Cardiac septum (tissue), 1 donor: ENCODE results near the gene PRR14L. TPM values are rescaled to one million over a fixed set of nuclear protein-coding genes. Genes with fewer than 3 reads are reported as not detected.
"Not testable (repeated sequence)": the region's sequence is repeated elsewhere in the genome, so short reads cannot be mapped to it uniquely, and the experiment has no call there.

Source experiments
- DNase-seq: peaks from one replicate; pipeline ENCODE4 v3.0.0-alpha.2; 2020; ENCODE audit warnings: low spot score
- intact Hi-C: fragments of 100-400 bp; cut with DNase I; formaldehyde crosslinking; loops from one replicate; pipeline ENCODE4 v1.14.0; 2022
- long read RNA-seq: library from polyadenylated mRNA; unstranded; transcript quantifications from one replicate; pipeline ENCODE4 v2.0.0, GENCODE V29; 2021
- total RNA-seq: library from RNA; stranded (reverse); fragmentation: NEBNext Ultra II Directional; extraction: Animal tissue kit (Norgen Biotek cat#: 25700); gene quantifications from one replicate; pipeline ENCODE4 v1.2.1, GENCODE V29; 2021
- donor health status: DM: no; HTN: no; CAD: no.

PRR14L gene
- total RNA-seq, result 16.1 TPM
- long read RNA-seq, partial matches to known transcripts, result 1 of 2 reads
- long read RNA-seq, other reads (novel, unspliced or antisense), result 1 of 2 reads

DNA sequence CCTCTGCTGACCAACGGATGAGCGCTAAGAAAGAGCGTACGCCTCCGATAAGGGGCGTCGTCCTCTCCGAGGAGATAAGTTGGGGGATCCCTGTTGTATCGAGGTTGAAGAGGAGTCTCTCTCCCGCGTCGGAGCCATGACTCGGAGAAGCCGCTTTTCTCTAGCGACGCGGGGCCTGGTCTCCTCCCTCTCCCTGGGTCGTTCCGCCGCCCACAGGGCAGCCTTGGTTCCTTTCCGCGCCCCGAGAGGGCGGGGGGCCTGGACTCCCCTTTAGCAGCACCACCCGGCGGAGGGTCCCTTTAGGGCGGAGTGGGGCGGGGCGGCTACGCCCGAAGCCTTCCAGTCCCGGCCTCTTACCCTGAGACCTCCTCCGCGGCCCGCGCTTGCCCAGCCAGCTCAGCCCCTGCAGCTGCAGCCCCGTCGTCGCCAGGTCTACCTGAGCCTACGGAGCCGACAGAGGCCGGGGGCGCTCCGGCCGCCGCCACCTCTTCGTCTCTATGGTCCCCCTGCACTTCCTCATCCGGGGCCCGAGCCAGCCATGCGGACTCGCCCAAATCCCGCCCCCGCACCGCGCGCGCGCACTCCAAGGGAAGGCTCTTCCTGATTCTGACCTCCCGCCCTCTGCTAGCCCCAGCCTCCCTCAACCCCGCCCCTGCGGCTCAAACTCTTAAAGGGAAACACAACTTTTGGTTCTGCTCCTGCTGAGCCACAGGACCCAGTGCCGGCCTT is at the start of gene PRR14L:
Gene PRR14L (minus strand): TSS at position 497 of the 729 bp plus-strand sequence. CDS start 11,272 bp downstream, outside the sequence.
- DNase-seq, result peak; percentile 100
- intact Hi-C loops, result loop anchor here (5.0 kb wide), 3 partner anchors 67 to 663 kb away; partner anchors contain the start of genes PISD and RTCB

DNA sequence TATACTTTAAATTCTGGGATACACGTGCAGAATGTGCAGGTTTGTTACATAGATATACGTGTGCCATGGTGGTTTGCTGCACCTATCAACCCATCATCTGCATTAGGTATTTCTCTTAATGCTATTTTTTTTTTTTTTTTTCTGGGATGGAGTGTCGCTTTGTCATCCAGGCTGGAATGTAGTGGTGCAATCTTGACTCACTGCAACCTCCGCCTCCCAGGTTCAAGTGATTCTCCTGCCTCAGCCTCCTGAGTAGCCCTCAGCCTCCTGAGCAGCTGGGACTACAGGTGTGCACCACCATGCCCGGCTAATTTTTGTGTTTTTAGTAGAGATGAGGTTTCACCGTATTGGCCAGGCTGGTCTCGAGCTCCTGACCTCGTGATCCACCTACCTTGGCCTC is 49.4 kb upstream of the PRR14L start:
- intact Hi-C loops, DNase-seq: not testable (repeated sequence)

- no peak for DNase-seq
- intact Hi-C loops, result no loop called here
Measured at GRCh38 chr22:31790240-31790639, 40.3 kb upstream of the PRR14L start.

- DNase-seq, result no peak
- intact Hi-C loops, result no loop called here
Measured at GRCh38 chr22:31789803-31790202, 39.9 kb upstream of the PRR14L start.

DNA sequence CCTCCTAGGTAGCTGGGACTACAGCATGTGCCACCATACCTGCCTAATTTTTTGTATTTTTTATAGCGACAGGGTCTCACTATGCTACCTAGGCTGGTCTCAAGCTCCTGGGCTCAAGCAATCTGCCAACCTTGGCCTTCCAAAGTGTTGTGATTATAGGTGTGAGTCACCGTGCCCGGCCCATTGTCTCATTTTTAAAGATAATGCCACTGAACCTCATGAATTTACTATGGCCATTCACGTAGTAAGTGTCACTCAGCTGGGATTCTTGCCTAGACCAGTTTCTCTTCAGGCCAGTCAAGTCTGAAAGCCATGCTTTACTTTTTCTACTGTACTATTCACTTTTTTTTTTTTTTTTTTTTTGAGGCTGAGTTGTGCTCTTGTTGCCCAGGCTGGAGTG is 26.3 kb upstream of the PRR14L start:
- intact Hi-C loops, result no loop called here
- DNase-seq, result no peak

GRCh38 chr22:31773416-31773815 is 23.5 kb upstream of the PRR14L start:
- DNase-seq, result no peak
- intact Hi-C loops, result no loop called here

- intact Hi-C loops, result no loop called here
- no peak for DNase-seq
Measured at GRCh38 chr22:31768422-31769059, 18.6 kb upstream of the PRR14L start.

- no peak for DNase-seq
- intact Hi-C loops, result no loop called here
Measured at GRCh38 chr22:31764785-31765184, 14.9 kb upstream of the PRR14L start.

- DNase-seq, intact Hi-C loops: not testable (repeated sequence)
Measured at GRCh38 chr22:31758860-31759259, 8.9 kb upstream of the PRR14L start.

DNA sequence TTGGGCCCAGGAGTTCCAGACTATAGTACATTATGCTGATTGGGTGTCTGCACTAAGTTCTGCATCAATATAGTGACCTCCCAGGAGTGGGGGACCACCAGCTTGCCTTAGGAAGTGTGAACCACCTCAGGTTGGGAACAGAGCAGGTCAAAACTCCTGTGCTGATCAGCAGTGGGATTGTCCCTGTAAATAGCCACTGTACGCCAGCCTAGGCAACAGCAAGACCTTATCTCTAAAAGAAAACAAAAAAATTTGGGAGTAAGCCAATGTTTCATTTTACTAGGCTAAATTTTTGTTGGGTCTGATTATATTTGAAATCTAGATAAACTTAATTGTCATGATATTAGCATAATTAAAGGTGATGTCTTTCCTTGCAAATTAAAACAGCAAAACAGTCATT is 7.3 kb upstream of the PRR14L start:
- intact Hi-C loops, result no loop called here

DNA sequence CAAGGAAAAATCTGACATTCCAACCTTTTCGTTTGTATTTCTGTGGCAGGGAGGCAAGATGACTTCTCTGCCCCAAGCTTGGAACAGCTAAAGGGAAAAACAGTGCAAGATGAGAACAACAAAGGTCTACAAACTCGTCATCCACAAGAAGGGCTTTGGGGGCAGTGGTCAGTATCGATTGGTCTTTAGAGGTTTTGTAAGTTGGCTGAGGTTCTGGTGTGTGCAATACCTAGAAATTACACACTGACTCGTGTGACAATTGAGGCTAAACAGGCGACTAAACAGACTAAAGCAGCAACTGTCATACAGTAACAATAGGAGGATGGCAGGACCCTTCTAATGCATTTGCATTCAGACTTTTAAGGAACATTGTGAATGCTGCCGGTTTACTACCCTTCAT is 4.9 kb upstream of the PRR14L start:
- no peak for DNase-seq
- intact Hi-C loops, result loop anchor here (5.0 kb wide), 3 partner anchors 73 to 657 kb away; partner anchors contain the start of genes PISD and RTCB

More for the DNA sequence above, 7.3 kb upstream of the PRR14L start:
- DNase-seq, result no peak

DNA sequence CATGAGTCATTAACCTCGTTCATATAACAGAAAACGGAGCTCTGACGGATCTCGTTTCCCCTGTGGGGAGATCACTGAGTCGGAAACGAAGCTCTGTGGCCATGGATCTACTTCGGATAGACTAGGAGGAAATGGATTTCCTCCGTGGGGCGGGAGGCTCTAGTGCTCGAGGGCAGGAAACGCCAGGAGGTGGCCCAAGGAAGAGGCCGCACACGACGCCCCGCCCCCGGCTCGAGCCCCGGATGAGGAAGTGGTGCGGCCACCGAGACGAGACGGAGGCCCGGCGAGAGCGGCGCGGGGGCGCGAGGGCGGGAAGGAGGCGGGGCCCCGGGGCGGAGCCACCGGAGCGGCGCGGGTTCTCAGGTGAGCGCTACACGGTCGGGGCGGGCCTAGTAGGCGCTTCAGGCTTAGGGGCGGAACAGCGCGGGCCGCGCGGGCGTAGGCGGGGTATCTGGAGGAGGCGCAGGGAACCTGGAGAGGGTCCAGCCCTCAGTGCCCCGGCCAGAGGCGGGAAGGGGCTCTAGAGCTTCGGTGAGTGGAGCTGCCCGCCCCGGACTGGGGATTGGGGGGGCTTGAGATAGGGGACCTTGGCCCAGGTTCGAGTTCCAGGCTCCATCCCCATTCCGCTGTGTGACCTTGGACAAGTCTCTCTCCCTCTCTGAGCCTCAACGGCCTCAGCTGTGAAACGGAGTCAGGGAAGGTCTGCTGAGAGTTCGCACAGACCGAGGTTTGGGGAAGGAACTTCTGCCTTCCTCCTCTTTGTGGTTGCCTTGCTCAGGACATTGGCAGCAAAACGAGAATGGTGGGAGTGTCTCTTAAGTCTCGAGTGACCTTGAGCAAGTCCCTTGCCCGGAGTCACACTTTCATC is 3.9 kb upstream of the PRR14L start, which contains the start of gene DEPDC5:
Gene DEPDC5 (plus strand): TSS at position 386 of the 868 bp plus-strand sequence. CDS start 903 bp downstream, outside the sequence.
- intact Hi-C loops, result loop anchor here (1.0 to 5.0 kb wide), 4 partner anchors 72 to 658 kb away; partner anchors contain the start of genes PISD, RTCB and YWHAH
- DNase-seq, result peak; percentile 99

DNA sequence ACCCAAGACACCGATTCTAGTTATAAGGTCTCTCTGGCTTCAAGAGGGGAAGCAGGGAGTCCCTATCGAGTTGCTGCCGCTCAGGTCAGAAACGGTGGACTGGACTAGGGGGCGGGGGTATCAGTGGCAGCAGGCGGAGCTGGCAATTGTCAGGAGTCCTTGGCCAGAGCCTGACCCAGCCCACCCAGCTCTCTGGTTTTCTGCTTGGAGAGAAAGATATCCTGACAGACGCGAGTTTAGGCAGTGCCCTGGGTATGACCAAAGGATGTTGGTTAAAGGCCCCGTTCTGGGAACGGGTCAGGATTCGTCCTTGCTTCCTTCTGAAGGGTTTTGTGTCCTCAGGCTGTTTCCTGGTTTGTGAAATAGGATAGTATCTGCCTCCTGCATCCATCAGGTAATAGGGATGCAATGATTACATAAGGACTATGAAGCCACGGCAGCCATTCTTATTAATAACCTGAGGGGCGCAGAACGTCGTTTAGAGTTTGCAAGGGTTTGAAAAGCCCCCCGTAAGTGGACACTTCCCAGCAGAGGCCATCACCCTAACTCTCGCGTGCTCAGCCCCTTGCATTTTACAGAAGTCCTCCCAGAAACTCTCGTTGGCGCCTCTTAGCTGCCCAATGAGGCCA is 3.2 kb upstream of the PRR14L start:
- intact Hi-C loops, result loop anchor here (1.0 to 5.0 kb wide), 4 partner anchors 71 to 659 kb away; partner anchors contain the start of genes PISD, RTCB and YWHAH
- DNase-seq, result no peak

- DNase-seq, result no peak
Measured at GRCh38 chr22:31752096-31752847, 2.3 kb upstream of the PRR14L start.

DNA sequence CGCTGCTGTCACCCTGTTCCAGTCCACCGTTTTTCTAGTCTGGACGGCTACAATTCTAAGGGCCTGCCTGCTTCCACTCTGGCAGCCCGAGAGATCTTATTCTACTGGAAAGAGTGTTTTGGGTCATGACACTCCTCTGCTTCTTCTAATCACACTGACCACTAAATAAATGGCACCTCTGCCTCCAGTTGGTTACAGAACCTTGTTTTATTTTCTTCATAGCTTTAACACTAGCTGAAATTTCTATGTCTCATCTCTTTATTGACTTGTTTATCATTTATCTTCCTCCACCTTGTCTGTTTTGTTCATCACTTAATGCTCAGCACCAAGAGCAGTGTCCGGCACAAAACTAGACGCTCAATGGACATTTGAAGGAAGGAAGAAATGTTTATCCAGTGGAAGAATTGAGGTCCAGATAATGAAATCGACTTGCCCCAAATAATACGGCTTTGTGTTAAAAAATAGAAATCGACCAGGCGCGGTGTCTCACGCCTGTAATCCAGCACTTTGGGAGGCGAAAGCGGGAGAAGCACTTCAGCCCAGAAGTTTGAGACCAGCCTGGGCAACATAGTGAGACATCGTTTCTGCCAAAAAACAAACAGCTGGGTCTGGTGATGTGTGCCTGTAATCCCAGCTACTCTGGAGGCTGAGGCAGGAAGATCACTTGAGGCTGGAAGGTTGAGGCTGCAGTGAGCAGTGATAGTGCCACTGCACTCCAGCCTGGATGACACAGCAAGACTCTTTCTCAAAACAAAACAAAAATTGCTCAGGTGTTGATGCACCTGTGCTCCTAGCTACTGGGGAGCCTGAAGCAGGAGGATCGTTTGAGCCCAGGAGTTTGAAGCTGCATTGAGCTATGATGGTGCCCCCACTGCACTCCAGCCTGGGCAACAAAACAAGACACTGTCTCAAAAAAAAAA is 693 bp upstream of the PRR14L start:
- intact Hi-C loops, result loop anchor here (5.0 kb wide), 3 partner anchors 68 to 662 kb away; partner anchors contain the start of genes PISD and RTCB
- no peak for DNase-seq

More at GRCh38 chr22:31752096-31752847, 2.3 kb upstream of the PRR14L start:
- intact Hi-C loops, result loop anchor here (5.0 kb wide), 3 partner anchors 70 to 660 kb away; partner anchors contain the start of genes PISD and RTCB

DNA sequence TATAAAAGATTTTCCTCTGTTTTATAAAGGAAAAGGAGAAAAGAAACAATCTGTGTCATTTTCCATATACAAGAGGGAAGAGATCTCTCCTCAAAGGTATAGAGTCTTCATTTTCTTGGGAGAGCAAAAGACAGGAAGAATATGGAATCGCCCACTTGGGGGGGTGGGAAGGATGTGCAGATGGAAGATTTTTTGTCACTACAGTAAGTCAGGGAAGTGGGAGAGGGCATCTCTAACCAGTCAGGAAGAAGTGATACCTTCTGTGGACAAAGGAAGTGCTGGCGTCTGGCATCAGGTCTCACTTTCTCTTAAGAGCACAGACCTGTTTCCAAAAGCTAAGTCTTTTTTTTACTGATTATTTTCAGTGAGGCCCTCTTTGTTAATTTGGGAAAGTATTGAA is 1.4 kb downstream of the PRR14L start:
- intact Hi-C loops, result no loop called here

GRCh38 chr22:31747441-31747840 is 2.5 kb downstream of the PRR14L start:
- no peak for DNase-seq
- intact Hi-C loops, result no loop called here

More for the DNA sequence above, 1.4 kb downstream of the PRR14L start:
- DNase-seq, result no peak
